ENCODE measurements around the gene CBX4.

- TF ChIP-seq CTCF (IDR thresholded peaks at IDR 0.05) = no peak
- TF ChIP-seq POLR2AphosphoS5 (IDR thresholded peaks at IDR 0.05) = no peak
- TF ChIP-seq POLR2A (IDR thresholded peaks at IDR 0.05) = no peak
Observed at GRCh38 chr17:79832218-79833109, 6.8 kb downstream of the CBX4 start.

Data from gastroesophageal sphincter (tissue), 3 donors.